Left cardiac atrium (tissue), 4 donors: Measurements from ENCODE around the gene NFKB2. TPM values are rescaled to one million over a fixed set of nuclear protein-coding genes. Genes with fewer than 3 reads are reported as not detected.
A peak's percentile ranks its signal among the peaks of the same experiment; 100 is the strongest.

Experiments used
- ATAC-seq, 2 donors: fragments of 200-7000 bp; cut with Tn5 transposase; one replicate each; pipeline ENCODE4 v1.9.1; 2020; ENCODE audit warnings: mild to moderate bottlenecking in 2 of 2, moderate library complexity in 2 of 2
- DNase-seq: peaks from one replicate; pipeline ENCODE4 v3.0.0-alpha.2; 2020
- intact Hi-C, 2 donors: fragments of 100-400 bp; cut with DNase I; formaldehyde crosslinking; loops; one replicate each; pipeline versions ENCODE4 v1.14.1 to v1.15.1; 2022 to 2023
- total RNA-seq, 2 donors: library from RNA; stranded (reverse); fragmentation: NEBNext Ultra II Directional; extraction: Animal tissue kit (Norgen Biotek cat#: 25700); gene quantifications; one replicate each; pipeline ENCODE4 v1.2.1, GENCODE V29; 2021
- donor health status: DM: no; HTN: yes; CAD: no.
- donor health status: DM: no; HTN: yes; CAD: no; lungs with severe emphysema.
- donor health status: DM: yes; HTN: yes; CAD: no.
- donor health status: Dilated cardiomyopathy.

The NFKB2 gene
- total RNA-seq, 2 donors from 2014 or later, result 16.1 to 24.9 TPM

GRCh38 chr10:102393411-102394078 lies 2.0 kb upstream of the NFKB2 start:
- ATAC-seq (no peak), DNase-seq (no peak)
- intact Hi-C loops, result loop anchor here in 1 of 2 donors (5.0 kb wide), 2 partner anchors 84 to 189 kb away; no protein-coding TSS in a partner anchor

- intact Hi-C loops, result loop anchor here in 1 of 2 donors (5.0 kb wide), 2 partner anchors 83 to 188 kb away; no protein-coding TSS in a partner anchor
- DNase-seq, result peak; percentile 97
- ATAC-seq, result peak; percentile 91
Measured at GRCh38 chr10:102394079-102394800, 1.3 kb upstream of the NFKB2 start.

GRCh38 chr10:102394801-102395399 lies 605 bp upstream of the NFKB2 start:
- ATAC-seq, result peak in 1 of 2 donors; percentile 11
- intact Hi-C loops, result loop anchor here in 1 of 2 donors (5.0 kb wide), 3 partner anchors 82 to 228 kb away; no protein-coding TSS in a partner anchor
- DNase-seq, result no peak

- intact Hi-C loops, result loop anchor here in 1 of 2 donors (5.0 kb wide), 1 partner anchor 229 kb away; no protein-coding TSS in a partner anchor
- ATAC-seq, result no peak
- no peak for DNase-seq
Measured at GRCh38 chr10:102396317-102396650, 779 bp downstream of the NFKB2 start.

- DNase-seq (no peak), ATAC-seq (no peak)
- intact Hi-C loops, result loop anchor here in 1 of 2 donors (5.0 kb wide), 1 partner anchor 229 kb away; no protein-coding TSS in a partner anchor
Measured at GRCh38 chr10:102396730-102397151, 1.2 kb downstream of the NFKB2 start.

- DNase-seq, result no peak
- ATAC-seq, result no peak
- intact Hi-C loops, result loop anchor here in 1 of 2 donors (5.0 kb wide), 1 partner anchor 230 kb away; no protein-coding TSS in a partner anchor
Measured at GRCh38 chr10:102397222-102398171, 2.0 kb downstream of the NFKB2 start.

- DNase-seq (no peak), ATAC-seq (no peak)
- intact Hi-C loops, result loop anchor here in 1 of 2 donors (5.0 kb wide), 1 partner anchor 231 kb away; no protein-coding TSS in a partner anchor
Measured at GRCh38 chr10:102398172-102399020, 2.9 kb downstream of the NFKB2 start.

GRCh38 chr10:102399217-102400021 lies 3.9 kb downstream of the NFKB2 start:
- DNase-seq (peak; percentile 93), ATAC-seq (peak; percentile 69 to 83)
- intact Hi-C loops, result loop anchor here in 1 of 2 donors (5.0 kb wide), 2 partner anchors 172 to 232 kb away; partner anchors contain the start of gene ELOVL3

GRCh38 chr10:102400076-102400475 lies 4.6 kb downstream of the NFKB2 start:
- DNase-seq, result no peak
- ATAC-seq, result no peak
- intact Hi-C loops, result loop anchor here in 1 of 2 donors (5.0 kb wide), 1 partner anchor 173 kb away; the partner anchor contains the start of gene ELOVL3

GRCh38 chr10:102400598-102401341 lies 5.3 kb downstream of the NFKB2 start:
- no peak for DNase-seq
- no peak for ATAC-seq
- intact Hi-C loops, result loop anchor here in 1 of 2 donors (5.0 kb wide), 1 partner anchor 173 kb away; the partner anchor contains the start of gene ELOVL3

- intact Hi-C loops, result loop anchor here in 1 of 2 donors (5.0 kb wide), 1 partner anchor 174 kb away; the partner anchor contains the start of gene ELOVL3
- ATAC-seq (no peak), DNase-seq (no peak)
Measured at GRCh38 chr10:102401342-102401654, 5.8 kb downstream of the NFKB2 start.

- DNase-seq, result no peak
- intact Hi-C loops, result loop anchor here in 1 of 2 donors (5.0 kb wide), 1 partner anchor 175 kb away; the partner anchor contains the start of gene ELOVL3
- ATAC-seq, result no peak
Measured at GRCh38 chr10:102401735-102402511, 6.4 kb downstream of the NFKB2 start.

- DNase-seq (no peak), ATAC-seq (no peak)
- intact Hi-C loops, result loop anchor here in 1 of 2 donors (5.0 kb wide), 1 partner anchor 175 kb away; the partner anchor contains the start of gene ELOVL3
Measured at GRCh38 chr10:102402512-102402896, 7.0 kb downstream of the NFKB2 start.

- ATAC-seq (no peak), DNase-seq (no peak)
- intact Hi-C loops, result loop anchor here in 1 of 2 donors (5.0 kb wide), 1 partner anchor 176 kb away; the partner anchor contains the start of gene ELOVL3
Measured at GRCh38 chr10:102403115-102403514, 7.6 kb downstream of the NFKB2 start.
